SU-DHL-6 (cell line): Measurements from ENCODE around the gene C1QTNF2.

ENCODE experiments used
- H2AFZ ChIP-seq: fragments of 200-600 bp; sonication (generic); 2 replicates; pipeline ENCODE4 v1.6.1; 2014; ENCODE audit warnings: low read depth, mild to moderate bottlenecking, moderate library complexity, mixed read lengths, antibody characterized with exemption, low read length; ENCODE audit not compliant: severe bottlenecking
- H3F3A ChIP-seq: fragments of 200-600 bp; shearing (Covaris generic); 2 replicates; pipeline ENCODE4 v1.6.0; 2016; ENCODE audit warnings: antibody characterized with exemption, mild to moderate bottlenecking; ENCODE audit not compliant: insufficient read depth
- H3K27ac ChIP-seq: fragments of 200-600 bp; sonication (generic); 2 replicates; pipeline ENCODE4 v1.5.1; 2016; ENCODE audit warnings: low read depth, mild to moderate bottlenecking, low read length, moderate library complexity, mixed read lengths
- H3K27me3 ChIP-seq: fragments of 200-600 bp; sonication (generic), shearing (Covaris generic); 2 replicates; pipeline ENCODE4 v1.6.0; 2014; ENCODE audit warnings: mild to moderate bottlenecking, low read length
- H3K36me3 ChIP-seq: fragments of 200-600 bp; sonication (generic); 2 replicates; pipeline ENCODE4 v1.6.1; 2014; ENCODE audit warnings: mild to moderate bottlenecking, low read length, mixed read lengths
- H3K4me2 ChIP-seq: fragments of 300-600, 200-600 bp; shearing (Covaris generic), sonication (generic); 2 replicates; pipeline ENCODE4 v1.6.0; 2014; ENCODE audit warnings: low read length, low read depth, mild to moderate bottlenecking; ENCODE audit not compliant: poor library complexity, severe bottlenecking
- H3K4me3 ChIP-seq: fragments of 200-600 bp; sonication (generic); 2 replicates; pipeline ENCODE4 v1.5.1; 2014; ENCODE audit warnings: antibody characterized with exemption, low read length, mild to moderate bottlenecking, mixed read lengths; ENCODE audit not compliant: insufficient read depth, poor library complexity, severe bottlenecking
- H3K79me2 ChIP-seq: fragments of 200-600 bp; sonication (generic); 2 replicates; pipeline ENCODE4 v1.6.1; 2014; ENCODE audit warnings: mild to moderate bottlenecking, low read length, moderate library complexity; ENCODE audit not compliant: insufficient read depth
- H3K9ac ChIP-seq: fragments of 200-600 bp; sonication (generic); 2 replicates; pipeline ENCODE4 v1.7.0; 2014; ENCODE audit warnings: mild to moderate bottlenecking, low read length
- H3K9me2 ChIP-seq: fragments of 200-600 bp; sonication (generic); replicated peaks from 2 replicates; pipeline ENCODE4 v1.6.1; 2014; ENCODE audit warnings: low read length; ENCODE audit not compliant: insufficient read depth
- H3K9me3 ChIP-seq: fragments of 200-600 bp; sonication (generic); 2 replicates; pipeline ENCODE4 v1.6.1; 2014; ENCODE audit warnings: low read length, mixed read lengths; ENCODE audit not compliant: insufficient read depth
- H4K20me1 ChIP-seq: fragments of 200-600 bp; sonication (generic); 2 replicates; pipeline ENCODE4 v1.6.1; 2014; ENCODE audit warnings: low read depth, mild to moderate bottlenecking, antibody characterized with exemption, low read length, moderate library complexity, mixed read lengths
- EZH2phosphoT487 ChIP-seq: fragments of 200-600 bp; sonication (generic), shearing (Covaris generic); conservative IDR thresholded peaks from 2 replicates; pipeline ENCODE4 v1.6.1; 2018; ENCODE audit warnings: mild to moderate bottlenecking, antibody characterized with exemption, low read length, moderate library complexity, mixed read lengths
- TF ChIP-seq, protein P1 (sequence below): fragments of 200-600 bp; sonication (generic); IDR thresholded peaks from one replicate; pipeline ENCODE4 v1.5.1; 2017; ENCODE audit warnings: antibody characterized with exemption, mild to moderate bottlenecking, low read length, moderate library complexity; ENCODE audit not compliant: insufficient read depth, poor library complexity, severe bottlenecking

Gene C1QTNF2

DNA sequence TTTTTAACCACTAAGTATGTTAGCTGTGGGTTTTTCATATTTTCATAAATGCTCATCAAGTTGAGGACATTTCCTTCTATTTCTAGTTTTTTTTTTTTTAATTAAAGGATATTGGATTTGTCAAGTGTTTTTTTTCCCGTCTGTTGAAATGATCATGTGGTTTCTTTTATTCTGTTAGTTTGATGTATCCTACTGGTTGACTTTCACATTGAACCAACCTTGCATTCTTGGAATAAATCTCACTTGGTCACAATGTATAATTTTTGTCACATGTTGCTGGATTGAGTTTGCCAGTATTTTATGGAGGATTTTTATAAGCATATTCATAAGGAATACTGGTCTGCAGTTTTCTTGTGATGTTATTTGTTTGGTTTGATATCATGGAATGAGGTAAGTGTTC is 17.0 kb upstream of the C1QTNF2 start:
- no peak overlapping the region for H2AFZ ChIP-seq
- no peak overlapping the region for H3K4me2 ChIP-seq
- H3F3A ChIP-seq, result no peaks in the 10 kb centered on the region
- H3K4me3 ChIP-seq, result no peak overlapping the region
- no peaks in the 10 kb centered on the region for H3K9me2 ChIP-seq
- TF ChIP-seq EZH2phosphoT487, result no peak
- TF ChIP-seq, protein P1, sequence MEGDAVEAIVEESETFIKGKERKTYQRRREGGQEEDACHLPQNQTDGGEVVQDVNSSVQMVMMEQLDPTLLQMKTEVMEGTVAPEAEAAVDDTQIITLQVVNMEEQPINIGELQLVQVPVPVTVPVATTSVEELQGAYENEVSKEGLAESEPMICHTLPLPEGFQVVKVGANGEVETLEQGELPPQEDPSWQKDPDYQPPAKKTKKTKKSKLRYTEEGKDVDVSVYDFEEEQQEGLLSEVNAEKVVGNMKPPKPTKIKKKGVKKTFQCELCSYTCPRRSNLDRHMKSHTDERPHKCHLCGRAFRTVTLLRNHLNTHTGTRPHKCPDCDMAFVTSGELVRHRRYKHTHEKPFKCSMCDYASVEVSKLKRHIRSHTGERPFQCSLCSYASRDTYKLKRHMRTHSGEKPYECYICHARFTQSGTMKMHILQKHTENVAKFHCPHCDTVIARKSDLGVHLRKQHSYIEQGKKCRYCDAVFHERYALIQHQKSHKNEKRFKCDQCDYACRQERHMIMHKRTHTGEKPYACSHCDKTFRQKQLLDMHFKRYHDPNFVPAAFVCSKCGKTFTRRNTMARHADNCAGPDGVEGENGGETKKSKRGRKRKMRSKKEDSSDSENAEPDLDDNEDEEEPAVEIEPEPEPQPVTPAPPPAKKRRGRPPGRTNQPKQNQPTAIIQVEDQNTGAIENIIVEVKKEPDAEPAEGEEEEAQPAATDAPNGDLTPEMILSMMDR, result no peak
- no peaks in the 10 kb centered on the region for H3K36me3 ChIP-seq
- peaks cover 9% of the 10 kb centered on the region; the same call in 1 of the 2 replicates for H3K9me3 ChIP-seq
- no peak overlapping the region for H3K27ac ChIP-seq
- no peaks in the 10 kb centered on the region for H4K20me1 ChIP-seq
- no peaks in the 10 kb centered on the region for H3K79me2 ChIP-seq
- no peaks in the 10 kb centered on the region for H3K27me3 ChIP-seq
- no peak overlapping the region for H3K9ac ChIP-seq

DNA sequence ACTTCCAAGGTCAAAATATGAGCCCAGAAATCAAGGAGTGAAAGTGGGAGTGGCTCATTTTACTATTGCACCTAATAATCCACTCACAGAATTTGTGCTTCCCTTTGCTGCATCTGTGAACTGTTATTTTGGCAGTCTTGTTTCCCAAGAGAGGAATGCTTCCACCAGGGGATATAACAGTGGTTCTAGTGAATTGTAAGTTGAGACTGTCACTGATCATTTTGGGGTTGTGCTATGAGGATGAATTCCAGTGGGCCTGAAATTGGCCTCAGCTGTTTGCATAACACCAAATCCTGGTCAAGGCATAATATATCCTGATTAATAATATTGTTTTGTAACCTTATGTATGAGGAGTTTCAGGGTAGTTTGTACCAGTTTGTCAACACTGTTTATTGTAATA is 15.1 kb upstream of the C1QTNF2 start:
- no peak overlapping the region for H3K4me3 ChIP-seq
- no peak overlapping the region for H3K4me2 ChIP-seq
- H3K27me3 ChIP-seq, result no peaks in the 10 kb centered on the region
- no peak overlapping the region for H3K27ac ChIP-seq
- no peaks in the 10 kb centered on the region for H3K79me2 ChIP-seq
- H3K9me2 ChIP-seq, result no peaks in the 10 kb centered on the region
- H3K9ac ChIP-seq, result no peak overlapping the region
- no peak overlapping the region for H2AFZ ChIP-seq
- no peaks in the 10 kb centered on the region for H3F3A ChIP-seq
- peaks cover 9% of the 10 kb centered on the region; the same call in 1 of the 2 replicates for H3K9me3 ChIP-seq
- no peak for TF ChIP-seq EZH2phosphoT487
- TF ChIP-seq, protein P1, result no peak
- H4K20me1 ChIP-seq, result no peaks in the 10 kb centered on the region
- H3K36me3 ChIP-seq, result no peaks in the 10 kb centered on the region

DNA sequence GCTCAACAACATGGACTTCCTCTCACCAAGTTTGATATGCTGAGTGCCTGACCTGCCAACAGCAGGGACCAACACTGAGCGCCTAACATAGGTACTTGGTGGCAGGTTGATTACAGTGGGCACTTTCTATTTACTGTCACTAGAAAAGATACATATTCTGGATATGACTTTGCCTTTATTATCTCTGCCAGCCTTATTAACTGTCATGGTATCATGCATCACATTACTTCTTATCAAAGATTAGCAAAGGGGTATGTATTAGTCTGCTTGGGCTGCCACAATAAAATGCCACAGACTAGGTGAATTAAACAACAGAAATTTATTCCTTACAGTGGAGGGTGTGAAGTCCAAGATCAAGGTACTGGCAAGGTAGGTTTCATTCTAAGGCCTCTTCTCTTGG is 14.3 kb upstream of the C1QTNF2 start:
- peaks cover 9% of the 10 kb centered on the region; the same call in 1 of the 2 replicates for H3K9me3 ChIP-seq
- no peaks in the 10 kb centered on the region for H3K79me2 ChIP-seq
- H2AFZ ChIP-seq, result no peak overlapping the region
- no peaks in the 10 kb centered on the region for H3K27me3 ChIP-seq
- H3K4me3 ChIP-seq, result no peak overlapping the region
- no peak overlapping the region for H3K9ac ChIP-seq
- no peak overlapping the region for H3K27ac ChIP-seq
- no peaks in the 10 kb centered on the region for H3K9me2 ChIP-seq
- no peak overlapping the region for H3K4me2 ChIP-seq
- no peak for TF ChIP-seq EZH2phosphoT487
- TF ChIP-seq, protein P1, result no peak
- H4K20me1 ChIP-seq, result no peaks in the 10 kb centered on the region
- H3K36me3 ChIP-seq, result no peaks in the 10 kb centered on the region
- H3F3A ChIP-seq, result no peaks in the 10 kb centered on the region

DNA sequence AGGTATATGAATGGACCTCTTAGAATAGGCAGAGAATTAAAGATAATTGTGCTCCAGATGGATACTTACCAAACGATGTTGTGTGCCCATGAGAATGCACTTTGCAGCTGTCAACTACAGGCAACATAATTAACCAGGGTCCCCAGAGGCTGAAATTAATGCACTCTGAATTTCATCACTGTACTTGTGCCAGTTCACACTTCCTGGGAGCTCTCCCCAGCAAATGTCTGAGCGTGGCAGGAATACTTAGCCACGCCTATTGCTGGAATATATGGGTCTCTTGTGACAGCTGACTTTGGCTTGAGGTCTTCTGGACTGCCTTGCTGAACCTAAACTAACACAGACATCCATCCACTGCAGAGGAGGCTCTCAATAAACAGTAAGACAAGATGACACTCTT is 11.9 kb upstream of the C1QTNF2 start:
- H3K4me2 ChIP-seq, result no peak overlapping the region

More for the DNA sequence above, 11.9 kb upstream of the C1QTNF2 start:
- H3K4me3 ChIP-seq, result no peak overlapping the region
- no peaks in the 10 kb centered on the region for H3K9me2 ChIP-seq
- TF ChIP-seq, protein P1, result no peak
- no peak for TF ChIP-seq EZH2phosphoT487
- no peak overlapping the region for H2AFZ ChIP-seq
- no peaks in the 10 kb centered on the region for H3K27me3 ChIP-seq
- no peak overlapping the region for H3K9ac ChIP-seq
- peaks cover 3% of the 10 kb centered on the region; the same call in 1 of the 2 replicates for H3K9me3 ChIP-seq
- H3K27ac ChIP-seq, result no peak overlapping the region
- H4K20me1 ChIP-seq, result no peaks in the 10 kb centered on the region
- no peaks in the 10 kb centered on the region for H3K79me2 ChIP-seq
- no peaks in the 10 kb centered on the region for H3K36me3 ChIP-seq
- H3F3A ChIP-seq, result no peaks in the 10 kb centered on the region
